ENCODE results near the gene PYROXD2. TPM values are rescaled to one million over a fixed set of nuclear protein-coding genes. Genes with fewer than 3 reads are reported as not detected.

PYROXD2 gene
- polyA plus RNA-seq, 1 experiment = 20.3 TPM

DNA sequence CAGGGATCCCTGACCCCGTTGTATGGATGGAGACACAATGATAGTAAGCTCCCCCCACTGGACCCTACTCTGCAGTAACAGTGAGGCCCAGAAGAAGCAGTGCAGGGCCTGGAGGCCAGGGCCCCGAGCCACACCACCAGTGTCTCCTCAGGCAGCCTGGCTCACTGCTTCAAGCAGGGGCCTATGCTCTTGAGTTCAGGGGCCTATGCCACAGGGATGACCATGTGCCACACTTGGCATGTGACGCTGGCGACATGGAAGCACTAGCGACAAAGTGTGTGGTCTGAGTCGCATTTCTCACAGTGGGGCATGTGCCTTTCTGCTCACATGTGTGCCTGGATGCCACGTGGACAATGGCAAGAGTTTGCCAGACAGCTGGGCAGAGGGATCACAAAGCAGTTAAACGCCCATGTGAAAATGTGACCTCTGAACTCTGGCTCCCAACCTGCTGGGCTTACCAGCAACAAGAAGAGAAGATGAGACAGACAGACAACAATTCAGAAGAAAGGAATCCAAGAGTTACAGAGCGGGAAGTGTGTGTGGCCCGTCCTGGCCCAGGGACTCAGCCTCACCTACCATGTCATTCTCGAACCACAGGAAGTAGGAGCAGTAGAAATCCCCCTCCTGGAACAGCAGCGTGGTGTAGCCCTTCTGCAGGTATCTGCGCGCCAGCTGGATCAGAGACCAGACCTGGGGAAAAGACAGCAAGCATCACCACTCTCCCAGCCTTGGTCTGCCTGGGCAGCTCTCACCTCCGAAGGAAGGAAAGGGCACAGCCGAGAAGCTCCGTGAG, 4.7 kb upstream of the PYROXD2 start:
- DNase-seq (ENCODE audit: low read depth, low spot score) = no peak

DNA sequence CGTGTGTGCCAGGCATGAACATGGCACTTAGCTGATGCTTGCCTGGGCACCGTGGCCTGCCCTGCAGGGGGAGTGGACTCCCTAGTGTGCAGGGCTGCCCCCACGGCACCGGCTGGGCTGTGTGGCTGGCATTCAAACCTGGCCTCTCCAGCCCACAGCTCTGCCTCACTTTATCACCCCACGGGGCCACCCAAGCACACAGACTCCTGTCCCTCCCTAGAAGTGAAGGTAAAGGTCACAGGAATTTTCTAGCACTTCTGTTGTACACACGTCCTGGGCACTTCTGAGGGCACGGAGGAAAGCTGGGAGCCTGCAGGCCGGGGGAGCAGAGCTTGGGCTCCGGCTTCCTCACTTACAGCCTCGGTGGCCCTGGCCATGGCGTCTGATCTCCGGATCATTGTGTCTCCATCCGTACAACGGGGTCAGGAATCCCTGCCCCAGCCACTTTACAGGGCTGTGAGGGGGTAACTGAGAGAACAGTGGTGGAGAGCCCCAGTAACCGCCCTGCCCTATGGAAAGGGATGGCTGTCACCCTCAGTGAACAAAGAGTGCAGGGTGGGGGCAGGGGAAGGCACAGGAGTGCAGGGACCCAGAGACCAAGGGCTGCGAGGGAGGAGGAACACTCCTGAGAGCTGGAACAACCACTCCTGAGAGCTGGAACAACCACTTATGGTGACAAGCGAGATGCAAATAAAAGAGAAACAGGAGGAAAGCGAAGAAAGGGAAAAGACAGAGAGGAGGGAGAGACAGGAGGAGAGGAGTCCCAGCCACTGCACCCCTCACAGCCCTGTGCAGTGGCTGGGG, 3.9 kb upstream of the PYROXD2 start:
- H3K27ac ChIP-seq (ENCODE audit: low read depth, low read length) = no peak overlapping the region
- H3K4me3 ChIP-seq (ENCODE audit: low read depth, low read length) = no peak overlapping the region
- no peaks in the 10 kb centered on the region; the same call in 1 of the 2 replicates for H3K9me3 ChIP-seq (ENCODE audit: control insufficient read depth, insufficient read depth, low read length)
- ChIA-PET CTCF (no interaction called here), POLR2A (no interaction called here)
- H3K27me3 ChIP-seq (ENCODE audit: control insufficient read depth, insufficient read depth, low read length) = no peaks in the 10 kb centered on the region
- DNase-seq (ENCODE audit: low read depth, low spot score) = no peak
- TF ChIP-seq, protein P1, sequence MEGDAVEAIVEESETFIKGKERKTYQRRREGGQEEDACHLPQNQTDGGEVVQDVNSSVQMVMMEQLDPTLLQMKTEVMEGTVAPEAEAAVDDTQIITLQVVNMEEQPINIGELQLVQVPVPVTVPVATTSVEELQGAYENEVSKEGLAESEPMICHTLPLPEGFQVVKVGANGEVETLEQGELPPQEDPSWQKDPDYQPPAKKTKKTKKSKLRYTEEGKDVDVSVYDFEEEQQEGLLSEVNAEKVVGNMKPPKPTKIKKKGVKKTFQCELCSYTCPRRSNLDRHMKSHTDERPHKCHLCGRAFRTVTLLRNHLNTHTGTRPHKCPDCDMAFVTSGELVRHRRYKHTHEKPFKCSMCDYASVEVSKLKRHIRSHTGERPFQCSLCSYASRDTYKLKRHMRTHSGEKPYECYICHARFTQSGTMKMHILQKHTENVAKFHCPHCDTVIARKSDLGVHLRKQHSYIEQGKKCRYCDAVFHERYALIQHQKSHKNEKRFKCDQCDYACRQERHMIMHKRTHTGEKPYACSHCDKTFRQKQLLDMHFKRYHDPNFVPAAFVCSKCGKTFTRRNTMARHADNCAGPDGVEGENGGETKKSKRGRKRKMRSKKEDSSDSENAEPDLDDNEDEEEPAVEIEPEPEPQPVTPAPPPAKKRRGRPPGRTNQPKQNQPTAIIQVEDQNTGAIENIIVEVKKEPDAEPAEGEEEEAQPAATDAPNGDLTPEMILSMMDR (IDR thresholded peaks at IDR 0.05; ENCODE audit: low read depth, low read length) = no peak

More for the DNA sequence above, 4.7 kb upstream of the PYROXD2 start:
- Histone ChIP-seq H3K4me3 (ENCODE audit: low read depth, low read length) (no peak overlapping the region), H3K27ac (ENCODE audit: low read depth, low read length) (no peak overlapping the region), H3K27me3 (ENCODE audit: control insufficient read depth, insufficient read depth, low read length) (no peaks in the 10 kb centered on the region), H3K9me3 (ENCODE audit: control insufficient read depth, insufficient read depth, low read length) (no peaks in the 10 kb centered on the region; the same call in 1 of the 2 replicates)
- TF ChIP-seq, protein P1 (IDR thresholded peaks at IDR 0.05; ENCODE audit: low read depth, low read length) = no peak
- CTCF ChIA-PET = no interaction called here
- POLR2A ChIA-PET = interaction anchor here (0.5 kb wide), 1 partner anchor 277 kb away, joined by 3 read pairs; no protein-coding TSS in a partner anchor

DNA sequence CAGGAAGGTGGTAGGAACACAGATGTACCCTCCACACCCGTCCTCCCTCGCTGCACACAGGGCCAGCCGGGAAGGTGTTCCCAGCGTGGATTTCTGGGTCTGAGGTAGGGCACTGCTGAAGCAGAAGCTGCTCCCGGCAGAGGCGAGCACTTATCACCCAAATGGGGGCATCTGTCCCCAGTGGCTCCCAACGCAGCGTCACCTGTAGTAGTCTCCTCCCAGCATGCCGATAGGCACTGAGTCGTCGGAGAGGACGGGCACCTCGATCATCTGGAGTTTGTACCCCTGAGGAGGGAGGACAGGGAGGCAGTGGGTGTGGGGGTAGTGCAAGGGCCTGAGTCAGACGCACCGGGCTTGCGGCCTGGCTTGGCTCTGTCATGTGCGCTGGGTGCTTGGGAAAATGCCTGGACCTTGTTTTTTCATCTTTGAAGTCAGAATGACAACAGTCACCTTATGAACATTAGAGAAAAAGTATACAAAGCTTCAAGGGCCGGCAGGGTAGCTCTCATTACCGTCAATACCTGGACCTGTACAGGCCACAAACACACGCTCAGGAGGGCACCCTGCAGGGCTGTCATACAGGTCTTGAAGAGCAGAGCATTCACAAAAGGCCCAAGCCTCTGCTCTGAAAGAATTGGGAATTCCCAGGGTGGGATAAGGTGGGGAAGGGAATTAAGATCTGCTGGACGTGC, 3.1 kb upstream of the PYROXD2 start:
- POLR2A ChIA-PET = no interaction called here
- H3K9me3 ChIP-seq (ENCODE audit: control insufficient read depth, insufficient read depth, low read length) = no peaks in the 10 kb centered on the region; the same call in 1 of the 2 replicates
- no peak overlapping the region for H3K27ac ChIP-seq (ENCODE audit: low read depth, low read length)
- no peak for DNase-seq (ENCODE audit: low read depth, low spot score)
- CTCF ChIA-PET = interaction anchor here (0.6 kb wide), 1 partner anchor 24 kb away, joined by 4 read pairs; no protein-coding TSS in a partner anchor
- no peak overlapping the region for H3K4me3 ChIP-seq (ENCODE audit: low read depth, low read length)
- H3K27me3 ChIP-seq (ENCODE audit: control insufficient read depth, insufficient read depth, low read length) = no peaks in the 10 kb centered on the region
- TF ChIP-seq, protein P1 (IDR thresholded peaks at IDR 0.05; ENCODE audit: low read depth, low read length) = no peak

DNA sequence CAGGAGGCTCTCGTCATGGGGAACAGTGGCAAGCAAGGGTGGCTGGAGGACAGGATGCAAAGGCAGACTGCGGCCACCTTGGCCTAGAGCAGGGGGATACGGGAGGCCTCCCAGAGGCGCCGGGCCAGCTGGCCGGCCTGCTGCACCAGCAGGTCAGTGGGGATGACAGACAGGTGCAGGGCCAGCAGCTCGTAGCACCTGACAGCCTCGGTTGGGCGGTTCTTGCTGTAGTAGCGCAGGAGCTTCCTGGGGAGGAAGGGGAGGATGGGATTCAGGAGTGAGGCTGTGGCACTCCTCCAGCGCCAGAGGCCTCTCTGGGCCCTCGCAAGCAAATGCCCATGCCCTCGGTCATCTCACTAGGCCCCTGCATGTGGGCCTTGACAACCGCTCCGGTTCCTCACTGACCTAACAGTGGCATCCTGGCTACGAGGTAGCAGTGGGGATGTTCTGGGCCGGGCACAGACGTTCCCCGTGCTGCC, 2.5 kb upstream of the PYROXD2 start:
- TF ChIP-seq, protein P1 (IDR thresholded peaks at IDR 0.05; ENCODE audit: low read depth, low read length) = no peak
- no peak for DNase-seq (ENCODE audit: low read depth, low spot score)
- POLR2A ChIA-PET = no interaction called here
- H3K27ac ChIP-seq (ENCODE audit: low read depth, low read length) = no peak overlapping the region
- no peak overlapping the region for H3K4me3 ChIP-seq (ENCODE audit: low read depth, low read length)
- CTCF ChIA-PET = interaction anchor here (0.6 to 1.1 kb wide), 2 partner anchors 8 to 25 kb away, joined by 4 to 5 read pairs; no protein-coding TSS in a partner anchor
- no peaks in the 10 kb centered on the region for H3K27me3 ChIP-seq (ENCODE audit: control insufficient read depth, insufficient read depth, low read length)
- H3K9me3 ChIP-seq (ENCODE audit: control insufficient read depth, insufficient read depth, low read length) = no peaks in the 10 kb centered on the region; the same call in 1 of the 2 replicates
